Superior temporal gyrus (tissue), 1 donor: ENCODE results near the gene FETUB.
A peak's percentile ranks its signal among the peaks of the same experiment; 100 is the strongest.
"Not testable (repeated sequence)": the region's sequence is repeated elsewhere in the genome, so short reads cannot be mapped to it uniquely, and the experiment has no call there.

Source experiments
- DNase-seq: peaks from one replicate; pipeline ENCODE4 v3.0.0-alpha.2; 2016; ENCODE audit errors: extremely low spot score

The FETUB gene

DNA sequence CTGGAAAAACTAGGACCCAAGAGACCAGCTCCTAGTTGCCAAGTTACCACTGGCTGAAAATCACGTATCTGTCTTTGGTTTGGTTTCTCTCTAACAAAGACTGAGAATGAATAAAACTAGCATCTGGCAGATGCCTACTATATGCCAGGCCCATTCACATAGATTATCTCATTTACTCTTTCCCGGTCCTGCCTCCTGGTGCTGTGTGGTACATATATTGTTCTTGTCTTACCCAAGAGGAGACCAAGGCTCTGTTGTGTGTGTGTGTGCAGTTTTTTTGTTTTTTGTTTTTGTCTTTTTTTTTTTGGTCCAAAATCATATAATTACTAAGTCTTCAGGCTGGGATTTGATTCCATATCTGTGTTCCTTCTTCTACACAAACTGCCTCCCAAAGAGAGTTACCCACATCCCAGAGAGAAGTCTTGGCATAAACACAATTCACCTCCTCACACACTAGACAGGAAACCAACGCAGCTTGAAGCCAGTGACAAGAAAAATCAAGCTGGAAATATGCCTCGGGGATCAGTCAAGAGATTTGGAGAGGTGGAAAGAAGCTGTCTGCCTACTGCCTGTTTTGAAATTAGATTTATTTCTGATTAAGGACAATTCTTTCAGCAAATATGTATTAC lies 26.4 kb upstream of the FETUB start:
- DNase-seq = no peak

- no peak for DNase-seq
Observed at GRCh38 chr3:186614266-186614596, 26.0 kb upstream of the FETUB start.

DNA sequence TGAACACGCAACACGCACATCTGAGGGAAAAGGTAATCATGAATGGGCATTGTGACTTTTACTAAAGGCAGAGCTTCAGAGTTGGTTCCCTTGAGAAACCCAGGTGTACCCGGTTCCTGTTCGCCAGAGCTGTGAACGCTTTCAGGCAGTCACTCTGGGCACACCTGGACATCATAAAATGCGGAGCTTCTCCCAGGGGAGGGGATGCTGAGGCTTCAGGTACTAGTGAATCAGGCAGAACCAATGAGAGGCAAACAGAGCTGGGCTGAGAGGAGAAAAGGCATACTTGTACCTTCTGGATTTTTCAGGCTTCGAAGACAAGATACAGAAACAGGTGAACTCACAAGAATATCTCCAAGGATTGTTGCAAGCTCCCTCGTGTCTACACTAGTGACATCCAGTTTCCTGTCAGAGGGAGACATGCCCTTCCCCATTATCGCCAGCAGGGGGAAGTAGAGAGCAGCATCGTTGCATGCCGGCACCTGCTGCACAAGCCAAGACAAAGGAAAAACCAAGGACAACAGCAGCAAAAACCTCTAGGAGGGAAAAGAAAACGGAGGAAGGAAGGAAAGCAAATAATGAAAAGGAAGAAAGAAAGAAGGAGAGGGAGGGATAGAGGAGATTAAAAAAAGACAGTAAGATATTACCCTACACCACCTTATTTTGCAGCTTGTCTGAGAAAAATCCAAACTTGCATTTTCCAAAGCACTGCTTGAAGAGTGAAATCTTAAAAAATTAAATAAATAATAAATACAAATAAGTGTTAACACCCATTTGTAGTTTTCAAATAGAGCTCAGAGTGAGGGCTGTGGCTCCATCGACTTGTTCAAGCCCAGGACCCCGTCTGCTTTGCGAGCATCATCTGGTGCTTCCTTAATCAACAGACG lies 25.4 kb upstream of the FETUB start:
- DNase-seq = peak; percentile 94

- no peak for DNase-seq
Observed at GRCh38 chr3:186616299-186616617, 23.9 kb upstream of the FETUB start.

- DNase-seq = peak; percentile 86
Observed at GRCh38 chr3:186617036-186617946, 22.9 kb upstream of the FETUB start.

- no peak for DNase-seq
Observed at GRCh38 chr3:186618318-186618938, 21.8 kb upstream of the FETUB start.

DNA sequence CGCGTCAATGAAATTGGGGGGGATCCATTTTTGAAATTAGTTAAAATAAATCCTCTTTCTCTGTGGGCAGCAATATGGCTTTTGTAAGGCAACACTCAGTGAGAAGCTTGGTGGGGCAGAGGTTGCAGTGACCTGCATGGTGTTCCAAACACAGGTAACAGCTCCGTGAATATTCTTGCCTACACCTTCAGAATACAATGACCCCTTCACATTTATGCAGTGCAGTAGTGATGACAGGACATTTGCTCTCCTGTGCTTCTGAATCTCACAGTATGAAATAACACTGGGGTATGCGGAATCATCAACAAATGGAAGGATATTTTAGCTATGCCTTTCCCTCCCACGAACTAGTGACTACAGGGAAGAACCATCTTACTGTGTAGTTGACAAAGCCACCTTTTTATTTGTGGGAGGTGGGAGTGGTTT lies 20.4 kb upstream of the FETUB start:
- no peak for DNase-seq

DNA sequence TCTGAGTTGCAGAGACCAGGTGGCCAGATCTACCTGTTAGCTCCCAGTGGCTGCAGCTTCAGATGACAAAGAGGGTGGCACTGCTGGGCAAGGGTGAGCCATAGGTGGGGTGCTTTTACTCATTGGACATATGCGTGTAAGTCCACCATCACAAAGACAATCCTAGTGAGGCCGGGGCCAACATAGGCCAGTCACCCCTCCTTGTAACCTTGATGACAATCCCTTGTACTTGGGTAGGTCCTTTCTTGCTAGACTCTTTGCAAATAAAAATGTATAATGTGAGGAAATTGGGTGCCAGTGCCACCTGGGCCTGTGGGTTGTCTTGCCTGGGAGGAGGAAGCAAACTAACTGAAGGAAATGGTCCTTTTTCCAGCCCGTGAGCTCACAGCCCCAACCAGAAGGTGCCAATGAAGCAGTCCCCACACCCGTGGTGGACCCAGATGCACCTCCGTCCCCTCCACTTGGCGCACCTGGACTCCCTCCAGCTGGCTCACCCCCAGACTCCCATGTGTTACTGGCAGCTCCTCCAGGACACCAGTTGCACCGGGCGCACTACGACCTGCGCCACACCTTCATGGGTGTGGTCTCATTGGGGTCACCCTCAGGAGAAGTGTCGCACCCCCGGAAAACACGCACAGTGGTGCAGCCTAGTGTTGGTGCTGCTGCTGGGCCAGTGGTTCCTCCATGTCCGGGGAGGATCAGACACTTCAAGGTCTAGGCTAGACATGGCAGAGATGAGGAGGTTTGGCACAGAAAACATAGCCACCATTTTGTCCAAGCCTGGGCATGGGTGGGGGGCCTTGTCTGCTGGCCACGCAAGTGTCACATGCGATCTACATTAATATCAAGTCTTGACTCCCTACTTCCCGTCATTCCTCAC lies 19.7 kb upstream of the FETUB start:
- no peak for DNase-seq

GRCh38 chr3:186621894-186622650 lies 18.1 kb upstream of the FETUB start:
- DNase-seq = no peak

DNA sequence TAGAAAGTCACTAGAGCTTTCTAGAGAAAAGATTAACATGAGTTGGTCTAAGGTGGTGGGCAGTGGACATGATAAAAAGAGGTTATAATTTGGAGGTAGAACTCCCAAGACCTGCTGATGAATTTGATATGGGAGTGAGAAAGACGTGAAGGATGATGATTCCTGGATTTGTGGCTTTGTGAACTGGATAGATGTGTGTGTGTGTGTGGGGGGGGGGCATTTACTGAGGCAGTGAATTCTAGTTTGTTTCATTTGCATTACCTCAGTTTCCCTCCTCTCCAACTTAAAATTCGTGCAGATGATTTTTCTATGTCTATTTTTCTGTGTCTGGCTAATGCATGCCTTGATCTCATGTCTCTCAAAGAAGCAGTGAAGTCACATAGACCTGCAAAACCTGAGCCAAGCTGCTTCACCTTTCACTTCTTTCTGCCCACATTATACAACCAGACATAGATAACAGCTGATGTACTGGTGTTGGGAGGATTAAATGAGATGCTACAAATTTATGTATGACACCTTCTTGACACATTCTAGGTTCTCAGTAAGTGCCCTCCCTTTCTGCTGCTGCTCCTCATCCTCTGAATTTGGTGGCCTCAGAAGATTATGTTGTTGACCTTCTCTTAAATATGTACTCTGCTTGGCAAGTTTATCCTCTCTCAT lies 17.4 kb upstream of the FETUB start:
- DNase-seq = no peak

- no peak for DNase-seq
Observed at GRCh38 chr3:186624598-186624997, 15.6 kb upstream of the FETUB start.

DNA sequence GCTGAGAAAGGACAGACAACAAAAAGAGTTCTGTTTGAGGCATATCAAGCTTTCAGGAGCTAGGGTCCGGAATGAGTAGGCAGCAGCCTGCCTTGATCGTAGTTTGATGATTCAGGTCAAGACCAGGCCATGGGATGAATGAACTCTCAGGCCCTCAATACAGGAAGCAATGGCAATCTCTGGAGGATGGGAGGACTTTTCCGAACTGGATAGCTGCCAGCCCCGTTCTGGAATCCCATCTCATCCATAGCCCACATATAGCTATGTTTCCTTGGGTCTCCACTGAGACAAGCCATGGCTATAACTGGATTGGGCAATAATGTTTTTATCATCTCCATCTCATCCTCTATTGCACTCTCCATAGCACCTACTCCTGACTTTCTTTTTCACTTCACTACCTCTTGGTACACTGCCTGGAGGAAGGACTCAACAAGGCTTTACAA lies 14.6 kb upstream of the FETUB start:
- DNase-seq = no peak

- no peak for DNase-seq
Observed at GRCh38 chr3:186626254-186626847, 13.8 kb upstream of the FETUB start.

GRCh38 chr3:186627852-186628414 lies 12.3 kb upstream of the FETUB start:
- no peak for DNase-seq

DNA sequence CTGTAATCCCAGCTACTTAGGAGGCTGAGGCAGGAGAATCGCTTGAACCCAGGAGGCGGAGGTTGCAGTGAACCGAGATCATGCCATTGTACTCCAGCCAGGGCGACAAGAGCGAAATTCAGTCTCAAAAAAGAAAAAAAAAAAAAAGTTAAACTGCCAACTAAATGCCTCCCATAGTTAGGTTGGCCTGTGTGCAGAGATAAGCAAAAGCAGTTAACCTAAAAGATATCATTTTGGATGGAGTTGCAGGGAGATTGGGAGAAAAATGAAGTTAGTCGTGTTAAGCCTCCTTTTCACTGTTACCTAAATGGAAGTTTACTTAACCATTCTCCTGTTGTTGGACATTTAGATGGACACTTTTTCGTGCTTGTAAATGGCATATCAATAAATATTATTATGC lies 11.4 kb upstream of the FETUB start:
- no peak for DNase-seq

- DNase-seq = no peak
Observed at GRCh38 chr3:186630950-186631641, 9.1 kb upstream of the FETUB start.

- DNase-seq = no peak
Observed at GRCh38 chr3:186633481-186633880, 6.7 kb upstream of the FETUB start.

- not testable (repeated sequence) for DNase-seq
Observed at GRCh38 chr3:186634207-186634606, 6.0 kb upstream of the FETUB start.
